Measurements from ENCODE around the gene CPLX1. TPM values are rescaled to one million over a fixed set of nuclear protein-coding genes. Genes with fewer than 3 reads are reported as not detected.

The CPLX1 gene
- total RNA-seq, 1 donor from 2014 or later, result 4.8 TPM

GRCh38 chr4:866068-866760 is 40.3 kb upstream of the CPLX1 start:
- TF ChIP-seq, protein P1, sequence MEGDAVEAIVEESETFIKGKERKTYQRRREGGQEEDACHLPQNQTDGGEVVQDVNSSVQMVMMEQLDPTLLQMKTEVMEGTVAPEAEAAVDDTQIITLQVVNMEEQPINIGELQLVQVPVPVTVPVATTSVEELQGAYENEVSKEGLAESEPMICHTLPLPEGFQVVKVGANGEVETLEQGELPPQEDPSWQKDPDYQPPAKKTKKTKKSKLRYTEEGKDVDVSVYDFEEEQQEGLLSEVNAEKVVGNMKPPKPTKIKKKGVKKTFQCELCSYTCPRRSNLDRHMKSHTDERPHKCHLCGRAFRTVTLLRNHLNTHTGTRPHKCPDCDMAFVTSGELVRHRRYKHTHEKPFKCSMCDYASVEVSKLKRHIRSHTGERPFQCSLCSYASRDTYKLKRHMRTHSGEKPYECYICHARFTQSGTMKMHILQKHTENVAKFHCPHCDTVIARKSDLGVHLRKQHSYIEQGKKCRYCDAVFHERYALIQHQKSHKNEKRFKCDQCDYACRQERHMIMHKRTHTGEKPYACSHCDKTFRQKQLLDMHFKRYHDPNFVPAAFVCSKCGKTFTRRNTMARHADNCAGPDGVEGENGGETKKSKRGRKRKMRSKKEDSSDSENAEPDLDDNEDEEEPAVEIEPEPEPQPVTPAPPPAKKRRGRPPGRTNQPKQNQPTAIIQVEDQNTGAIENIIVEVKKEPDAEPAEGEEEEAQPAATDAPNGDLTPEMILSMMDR (IDR thresholded peaks at IDR 0.05; ENCODE audit: borderline replicate concordance), result no peak
- H3K27me3 ChIP-seq (ENCODE audit: low read depth), result no peaks in the 10 kb centered on the region
- H3K36me3 ChIP-seq, result peaks cover 92% of the 10 kb centered on the region
- H3K4me1 ChIP-seq, result no peaks in the 10 kb centered on the region
- H3K4me3 ChIP-seq, result no peak overlapping the region
- H3K9me3 ChIP-seq (replicated peaks), result peaks cover 4% of the 10 kb centered on the region
- no peak overlapping the region for H3K27ac ChIP-seq (replicated peaks)
- DNase-seq, result no peak
- intact Hi-C loops (cut with micrococcal nuclease), result no loop called here

DNA sequence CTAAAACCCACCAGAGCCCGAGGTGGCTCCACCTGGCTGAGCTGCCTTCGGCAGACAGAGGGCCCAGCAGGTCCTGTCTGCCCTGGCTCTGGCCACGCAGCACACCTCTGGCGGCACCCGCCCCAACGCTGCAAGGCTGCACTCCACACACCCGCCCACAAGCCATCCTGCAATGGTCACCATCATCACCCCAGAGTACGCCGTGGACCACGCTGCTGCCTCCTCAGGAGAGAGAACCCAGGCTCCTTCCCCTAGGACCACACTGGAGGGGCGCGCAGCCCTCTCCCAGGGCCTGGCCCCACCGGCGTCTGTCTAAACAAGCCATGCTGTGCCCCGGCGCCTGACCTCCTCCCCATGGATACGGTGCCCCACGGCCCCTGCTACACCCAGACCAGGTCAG is 39.6 kb upstream of the CPLX1 start:
- H3K4me3 ChIP-seq, result no peak overlapping the region
- no peak overlapping the region for H3K27ac ChIP-seq (replicated peaks)
- peaks cover 4% of the 10 kb centered on the region for H3K9me3 ChIP-seq (replicated peaks)
- H3K27me3 ChIP-seq (ENCODE audit: low read depth), result no peaks in the 10 kb centered on the region
- no peak for DNase-seq
- intact Hi-C loops (cut with micrococcal nuclease), result no loop called here
- H3K4me1 ChIP-seq, result no peaks in the 10 kb centered on the region
- H3K36me3 ChIP-seq, result peaks cover 92% of the 10 kb centered on the region
- TF ChIP-seq, protein P1 (IDR thresholded peaks at IDR 0.05; ENCODE audit: borderline replicate concordance), result no peak

DNA sequence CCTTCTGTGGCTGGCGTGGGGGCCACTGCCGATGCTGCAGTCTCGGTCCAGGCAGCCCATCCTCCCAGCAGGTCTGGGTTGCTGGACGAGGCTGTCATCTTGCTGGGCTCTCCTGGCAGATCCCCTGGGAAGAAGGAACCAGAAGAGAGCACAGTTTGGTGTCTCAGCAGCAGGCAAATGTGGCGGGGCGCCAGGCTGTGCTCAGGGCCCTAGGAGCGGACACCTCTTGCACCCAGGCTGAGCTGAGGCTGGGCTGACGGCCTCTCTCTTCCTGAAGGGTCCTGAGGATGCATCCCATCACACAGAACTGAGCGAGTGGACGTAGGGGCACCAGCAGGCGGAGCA is 39.2 kb upstream of the CPLX1 start:
- Histone ChIP-seq H3K36me3 (peaks cover 92% of the 10 kb centered on the region), H3K27me3 (ENCODE audit: low read depth) (no peaks in the 10 kb centered on the region), H3K9me3 (replicated peaks) (peaks cover 4% of the 10 kb centered on the region), H3K27ac (replicated peaks) (no peak overlapping the region), H3K4me3 (no peak overlapping the region), H3K4me1 (no peaks in the 10 kb centered on the region)
- intact Hi-C loops (cut with micrococcal nuclease), result no loop called here
- DNase-seq, result no peak
- TF ChIP-seq, protein P1 (IDR thresholded peaks at IDR 0.05; ENCODE audit: borderline replicate concordance), result no peak

DNA sequence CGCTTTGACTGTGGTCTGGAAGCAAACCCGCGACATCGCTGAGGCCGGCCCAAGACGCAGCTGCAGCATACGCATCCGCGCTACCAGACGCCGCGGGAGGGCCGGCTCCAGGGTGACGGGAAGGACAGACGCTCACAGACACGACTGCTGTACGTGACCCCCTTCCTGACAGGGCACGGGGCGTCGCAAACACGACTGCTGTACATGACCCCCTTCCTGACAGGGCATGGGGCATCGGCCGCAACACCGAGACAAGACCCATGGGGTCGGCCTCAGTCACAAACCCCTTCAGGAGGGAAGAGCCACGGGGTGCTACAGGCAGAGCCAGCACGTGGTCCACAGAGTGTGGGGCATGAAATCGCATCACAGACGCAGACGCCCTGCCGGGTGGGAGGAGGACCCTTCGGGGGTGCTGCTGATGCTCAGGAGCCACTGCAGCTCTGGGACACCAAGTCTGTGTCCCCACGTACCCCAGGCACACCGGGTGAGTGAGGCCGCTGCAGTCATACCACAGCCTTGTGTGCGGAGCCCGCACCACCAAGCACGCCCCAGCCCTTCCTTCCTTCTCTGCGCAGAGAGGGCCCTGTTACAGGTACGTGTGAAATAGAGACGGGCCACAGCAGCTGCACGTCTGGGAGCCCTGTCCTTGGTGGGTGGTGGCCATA is 38.7 kb upstream of the CPLX1 start:
- no peak for DNase-seq

DNA sequence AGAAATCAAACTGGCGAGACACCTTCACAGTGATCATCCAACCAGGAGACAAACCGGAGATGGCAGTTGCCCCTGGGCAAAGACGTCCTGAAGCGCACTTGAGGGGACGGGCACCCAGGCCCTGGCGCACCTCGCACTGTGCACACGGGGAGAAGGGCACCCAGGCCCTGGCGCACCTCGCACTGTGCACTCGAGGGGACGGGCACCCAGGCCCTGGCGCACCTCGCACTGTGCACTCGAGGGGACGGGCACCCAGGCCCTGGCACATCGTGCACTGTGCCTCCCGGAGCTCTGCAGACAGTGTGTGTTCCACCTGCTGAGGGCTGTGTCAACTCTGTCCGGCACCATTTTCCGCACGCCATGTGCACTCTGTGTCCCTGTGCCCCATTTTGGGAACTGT is 34.6 kb upstream of the CPLX1 start:
- H3K4me1 ChIP-seq, result no peaks in the 10 kb centered on the region
- H3K27ac ChIP-seq (replicated peaks), result no peak overlapping the region
- no peak overlapping the region for H3K4me3 ChIP-seq
- intact Hi-C loops (cut with micrococcal nuclease), result no loop called here
- peaks cover 89% of the 10 kb centered on the region for H3K36me3 ChIP-seq
- no peak for DNase-seq
- peaks cover 4% of the 10 kb centered on the region for H3K9me3 ChIP-seq (replicated peaks)
- no peaks in the 10 kb centered on the region for H3K27me3 ChIP-seq (ENCODE audit: low read depth)
- TF ChIP-seq, protein P1 (IDR thresholded peaks at IDR 0.05; ENCODE audit: borderline replicate concordance), result no peak

More for the DNA sequence above, 38.7 kb upstream of the CPLX1 start:
- TF ChIP-seq, protein P1 (IDR thresholded peaks at IDR 0.05; ENCODE audit: borderline replicate concordance), result no peak
- no peaks in the 10 kb centered on the region for H3K27me3 ChIP-seq (ENCODE audit: low read depth)
- no peaks in the 10 kb centered on the region for H3K4me1 ChIP-seq
- intact Hi-C loops (cut with micrococcal nuclease), result no loop called here
- peaks cover 92% of the 10 kb centered on the region for H3K36me3 ChIP-seq
- peaks cover 4% of the 10 kb centered on the region for H3K9me3 ChIP-seq (replicated peaks)
- H3K4me3 ChIP-seq, result no peak overlapping the region
- no peak overlapping the region for H3K27ac ChIP-seq (replicated peaks)

Measured in left ventricle myocardium inferior (tissue), 1 donor.